ENCODE results near the gene FLNB.

DNA sequence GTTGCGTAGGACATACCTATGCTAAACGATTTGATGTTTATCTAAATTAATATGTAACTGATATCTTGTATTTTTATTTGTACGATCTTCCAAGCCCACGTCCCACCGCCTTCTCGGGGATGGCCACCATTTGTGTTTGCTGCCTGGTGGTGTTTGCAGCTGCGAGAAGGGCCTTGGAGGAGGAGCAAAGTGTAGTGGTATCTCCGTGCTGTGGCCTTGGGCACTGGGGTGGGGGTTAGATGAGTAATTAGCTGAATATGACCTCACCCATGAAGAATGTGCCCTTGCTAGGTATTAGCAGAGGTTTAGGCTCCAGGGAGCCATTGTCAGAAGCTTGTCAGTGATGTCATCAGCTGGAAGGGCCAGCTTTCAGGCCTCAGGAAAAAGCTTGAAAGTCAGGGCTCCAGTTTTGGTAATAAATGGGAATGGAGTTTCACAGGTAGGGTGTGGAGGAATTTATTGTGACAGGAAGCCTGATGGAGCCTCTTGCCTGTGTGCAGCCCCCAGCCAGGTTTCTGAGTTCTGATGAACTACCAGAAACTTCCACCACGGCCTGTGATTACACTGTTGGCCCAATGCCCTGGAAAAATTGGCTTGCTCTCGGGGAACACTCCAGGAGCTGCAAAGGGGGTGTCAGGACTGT is 41.0 kb downstream of the FLNB start:
- TF ChIP-seq, protein P1, sequence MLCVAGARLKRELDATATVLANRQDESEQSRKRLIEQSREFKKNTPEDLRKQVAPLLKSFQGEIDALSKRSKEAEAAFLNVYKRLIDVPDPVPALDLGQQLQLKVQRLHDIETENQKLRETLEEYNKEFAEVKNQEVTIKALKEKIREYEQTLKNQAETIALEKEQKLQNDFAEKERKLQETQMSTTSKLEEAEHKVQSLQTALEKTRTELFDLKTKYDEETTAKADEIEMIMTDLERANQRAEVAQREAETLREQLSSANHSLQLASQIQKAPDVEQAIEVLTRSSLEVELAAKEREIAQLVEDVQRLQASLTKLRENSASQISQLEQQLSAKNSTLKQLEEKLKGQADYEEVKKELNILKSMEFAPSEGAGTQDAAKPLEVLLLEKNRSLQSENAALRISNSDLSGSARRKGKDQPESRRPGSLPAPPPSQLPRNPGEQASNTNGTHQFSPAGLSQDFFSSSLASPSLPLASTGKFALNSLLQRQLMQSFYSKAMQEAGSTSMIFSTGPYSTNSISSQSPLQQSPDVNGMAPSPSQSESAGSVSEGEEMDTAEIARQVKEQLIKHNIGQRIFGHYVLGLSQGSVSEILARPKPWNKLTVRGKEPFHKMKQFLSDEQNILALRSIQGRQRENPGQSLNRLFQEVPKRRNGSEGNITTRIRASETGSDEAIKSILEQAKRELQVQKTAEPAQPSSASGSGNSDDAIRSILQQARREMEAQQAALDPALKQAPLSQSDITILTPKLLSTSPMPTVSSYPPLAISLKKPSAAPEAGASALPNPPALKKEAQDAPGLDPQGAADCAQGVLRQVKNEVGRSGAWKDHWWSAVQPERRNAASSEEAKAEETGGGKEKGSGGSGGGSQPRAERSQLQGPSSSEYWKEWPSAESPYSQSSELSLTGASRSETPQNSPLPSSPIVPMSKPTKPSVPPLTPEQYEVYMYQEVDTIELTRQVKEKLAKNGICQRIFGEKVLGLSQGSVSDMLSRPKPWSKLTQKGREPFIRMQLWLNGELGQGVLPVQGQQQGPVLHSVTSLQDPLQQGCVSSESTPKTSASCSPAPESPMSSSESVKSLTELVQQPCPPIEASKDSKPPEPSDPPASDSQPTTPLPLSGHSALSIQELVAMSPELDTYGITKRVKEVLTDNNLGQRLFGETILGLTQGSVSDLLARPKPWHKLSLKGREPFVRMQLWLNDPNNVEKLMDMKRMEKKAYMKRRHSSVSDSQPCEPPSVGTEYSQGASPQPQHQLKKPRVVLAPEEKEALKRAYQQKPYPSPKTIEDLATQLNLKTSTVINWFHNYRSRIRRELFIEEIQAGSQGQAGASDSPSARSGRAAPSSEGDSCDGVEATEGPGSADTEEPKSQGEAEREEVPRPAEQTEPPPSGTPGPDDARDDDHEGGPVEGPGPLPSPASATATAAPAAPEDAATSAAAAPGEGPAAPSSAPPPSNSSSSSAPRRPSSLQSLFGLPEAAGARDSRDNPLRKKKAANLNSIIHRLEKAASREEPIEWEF (CRISPR knock-in tag; IDR thresholded peaks at IDR 0.05) = no peak
- TF ChIP-seq CBX5 (IDR thresholded peaks at IDR 0.05; ENCODE audit: borderline replicate concordance, low read depth) = no peak
- no peak for TF ChIP-seq ZNF274 (IDR thresholded peaks at IDR 0.05; ENCODE audit: borderline replicate concordance, low read depth, low read length)

Data from K562 (cell line).